CD14-positive monocyte (primary cell): ENCODE results near the gene BUB1B. TPM values are rescaled to one million over a fixed set of nuclear protein-coding genes. Genes with fewer than 3 reads are reported as not detected.

ENCODE experiments used
- DNase-seq, 3 donors: peaks; one replicate each; pipeline ENCODE4 v3.0.0-alpha.2; 2011 to 2022
- H2AFZ ChIP-seq: 2 replicates; pipeline ENCODE4 v1.6.0; 2012; ENCODE audit warnings: mild to moderate bottlenecking, low read depth, low read length, inconsistent platforms; ENCODE audit not compliant: insufficient read depth, poor library complexity, severe bottlenecking
- H3K27ac ChIP-seq, 2 donors: 1 replicate in 1 of 2; 2 replicates in 1 of 2; pipeline ENCODE4 v1.5.1; 2012 to 2013; ENCODE audit warnings: low read length in 2 of 2, control low read depth in 1 of 2, inconsistent platforms in 1 of 2, low read depth in 1 of 2, mild to moderate bottlenecking in 1 of 2
- H3K27me3 ChIP-seq, 2 donors: one replicate each; pipeline versions ENCODE4 v1.6.0 to v1.6.1; 2011 to 2013; ENCODE audit warnings: low read length in 2 of 2; ENCODE audit not compliant: control insufficient read depth in 2 of 2, insufficient read depth in 2 of 2
- H3K36me3 ChIP-seq, 2 donors: replicated peaks in 1 of 2; 1 replicate in 1 of 2; 2 replicates in 1 of 2; pipeline versions ENCODE4 v1.5.1 to v1.6.1; 2012 to 2013; ENCODE audit warnings: low read length in 2 of 2, control low read depth in 1 of 2, inconsistent platforms in 1 of 2, mild to moderate bottlenecking in 1 of 2; ENCODE audit not compliant: insufficient read depth in 2 of 2, control insufficient read depth in 1 of 2
- H3K4me1 ChIP-seq, 2 donors: 1 replicate in 1 of 2; 2 replicates in 1 of 2; pipeline versions ENCODE4 v1.5.1 to v1.6.1; 2012 to 2013; ENCODE audit warnings: low read length in 2 of 2, control low read depth in 1 of 2, inconsistent platforms in 1 of 2, mild to moderate bottlenecking in 1 of 2, moderate library complexity in 1 of 2; ENCODE audit not compliant: insufficient read depth in 2 of 2, control insufficient read depth in 1 of 2
- H3K4me2 ChIP-seq: replicated peaks from 2 replicates; pipeline ENCODE3; 2012; ENCODE audit warnings: low read length, moderate library complexity, mild to moderate bottlenecking; ENCODE audit not compliant: poor library complexity, severe bottlenecking; ENCODE audit errors: extremely low read depth
- H3K4me3 ChIP-seq, 3 experiments: fragments of 200-600 bp in 1 of 3; sonication (generic) in 1 of 3; replicated peaks in 1 of 3; 1 replicate in 2 of 3; 2 replicates in 1 of 3; pipeline ENCODE4 v1.5.1; 2011 to 2013; ENCODE audit warnings: low read length in 3 of 3, mild to moderate bottlenecking in 3 of 3, control low read depth in 2 of 3, low read depth in 2 of 3, inconsistent platforms in 1 of 3, moderate library complexity in 1 of 3
- H3K79me2 ChIP-seq: 2 replicates; pipeline ENCODE4 v1.6.0; 2012; ENCODE audit warnings: mild to moderate bottlenecking, control low read depth, inconsistent platforms, low read length, moderate library complexity; ENCODE audit not compliant: insufficient read depth
- H3K9ac ChIP-seq: 2 replicates; pipeline ENCODE4 v1.6.0; 2017; ENCODE audit warnings: low read length, mild to moderate bottlenecking; ENCODE audit not compliant: insufficient read depth, poor library complexity, severe bottlenecking
- H3K9me3 ChIP-seq, 2 donors: replicated peaks in 1 of 2; 1 replicate in 1 of 2; 2 replicates in 1 of 2; pipeline versions ENCODE4 v1.5.1 to v1.6.1; 2012 to 2013; ENCODE audit warnings: low read length in 2 of 2, control low read depth in 1 of 2; ENCODE audit not compliant: control insufficient read depth in 1 of 2, insufficient read depth in 1 of 2
- H4K20me1 ChIP-seq: 2 replicates; pipeline ENCODE4 v1.6.0; 2012; ENCODE audit warnings: mild to moderate bottlenecking, low read length, control low read depth, moderate library complexity; ENCODE audit not compliant: insufficient read depth
- H3K27ac Mint-ChIP-seq, 7 donors: one replicate each; pipeline ENCODE4 v1.8.0; 2020; ENCODE audit warnings: mild to moderate bottlenecking in 7 of 7, mixed read lengths in 7 of 7, moderate library complexity in 6 of 7, inconsistent platforms in 2 of 7
- H3K27me3 Mint-ChIP-seq, 3 donors: one replicate each; pipeline ENCODE4 v1.8.0; 2021 to 2022; ENCODE audit warnings: low read depth in 3 of 3, mild to moderate bottlenecking in 3 of 3, mixed read lengths in 3 of 3, moderate library complexity in 3 of 3, inconsistent platforms in 1 of 3
- H3K36me3 Mint-ChIP-seq, 2 donors: one replicate each; pipeline ENCODE4 v1.8.0; 2020; ENCODE audit warnings: mixed read lengths in 2 of 2, inconsistent platforms in 1 of 2, mild to moderate bottlenecking in 1 of 2
- H3K4me1 Mint-ChIP-seq: one replicate; pipeline ENCODE4 v1.8.0; 2020; ENCODE audit warnings: mild to moderate bottlenecking, mixed read lengths
- H3K4me3 Mint-ChIP-seq, 2 donors: one replicate each; pipeline ENCODE4 v1.8.0; 2020; ENCODE audit warnings: mild to moderate bottlenecking in 2 of 2, mixed read lengths in 2 of 2, moderate library complexity in 1 of 2
- H3K9me3 Mint-ChIP-seq, 7 donors: one replicate each; pipeline ENCODE4 v1.8.0; 2020 to 2022; ENCODE audit warnings: mixed read lengths in 7 of 7, mild to moderate bottlenecking in 6 of 7, moderate library complexity in 6 of 7, inconsistent platforms in 2 of 7
- WGBS: methylation state at CpG from one replicate; pipeline ENCODE4 v1.1.5; 2013; ENCODE audit warnings: missing lambda C conversion rate; ENCODE audit not compliant: insufficient coverage; 5-methylcytosine and 5-hydroxymethylcytosine counted together
- intact Hi-C, 2 donors: fragments of 100-400 bp; cut with micrococcal nuclease; formaldehyde crosslinking; loops; one replicate each; pipeline versions ENCODE4 v1.15.0 to v1.15.1; 2023
- polyA plus RNA-seq, 3 donors: library from polyadenylated mRNA; depleted of rRNA in 1 of 3; unstranded in 2 of 3; stranded (reverse) in 1 of 3; fragments of 300-500 nt in 2 of 3; fragments of >200 nt in 1 of 3; fragmentation: Illumina TruSeq in 2 of 3; gene quantifications; 1 replicate in 2 of 3; 2 replicates in 1 of 3; pipeline ENCODE4 v1.2.3, GENCODE V29; 2012 to 2021
- TF ChIP-seq, protein P1 (sequence below): fragments of 200-600 bp; IDR thresholded peaks from one replicate; pipeline ENCODE4 v1.8.0; 2022; ENCODE audit warnings: antibody characterized with exemption, mild to moderate bottlenecking

Gene BUB1B
- polyA plus RNA-seq, 3 donors = 0.01 to 0.51 TPM; not detected in 1

DNA sequence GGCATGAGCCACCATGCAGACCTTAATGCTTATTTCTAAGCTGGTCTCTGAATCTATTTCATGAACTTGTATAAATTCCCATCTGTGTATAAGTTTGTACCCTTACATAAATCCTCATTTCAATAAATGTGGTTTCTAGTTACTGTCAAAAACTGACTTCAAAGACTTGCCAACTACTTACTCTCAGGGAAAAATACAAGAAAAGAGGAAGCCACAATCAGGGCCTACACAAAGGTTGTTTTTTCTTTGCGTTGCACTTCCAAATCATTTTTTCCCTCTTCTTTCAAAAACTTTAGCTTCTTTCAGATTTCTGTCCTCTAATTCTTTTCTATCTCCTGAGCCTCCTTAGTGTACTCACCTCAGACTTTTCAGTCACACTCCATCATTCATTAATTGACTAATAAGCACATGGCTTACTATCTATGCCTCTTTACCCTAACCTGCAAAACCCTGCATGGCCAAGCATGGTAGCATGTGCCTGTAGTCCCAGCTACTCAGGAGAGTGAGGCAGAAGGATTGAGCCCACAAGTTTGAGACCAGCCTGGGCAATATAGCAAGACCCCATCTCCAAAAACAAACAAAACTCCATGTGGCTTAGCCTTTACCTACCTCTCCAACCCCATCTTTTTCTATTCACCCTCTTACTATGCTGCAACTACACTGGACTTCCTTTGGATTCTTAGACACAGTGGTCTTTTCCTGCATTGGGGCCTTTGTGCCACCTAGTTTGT lies 37.7 kb downstream of the BUB1B start:
- Mint-ChIP-seq H3K9me3 (no peaks in the 10 kb centered on the region), H3K36me3 (peaks cover 40 to 78% of the 10 kb centered on the region in 2 donors), H3K27ac (peak overlapping the region in 2 of 7 donors; percentile 55 to 73), H3K4me3 (no peak overlapping the region), H3K4me1 (peaks cover 2% of the 10 kb centered on the region), H3K27me3 (no peaks in the 10 kb centered on the region)
- Histone ChIP-seq H3K27me3 (no peaks in the 10 kb centered on the region), H4K20me1 (no peaks in the 10 kb centered on the region), H3K9ac (no peak overlapping the region), H2AFZ (no peak overlapping the region), H3K27ac (peak overlapping the region in 1 of 2 donors; percentile 1), H3K4me2 (no peak overlapping the region), H3K4me1 (no peaks in the 10 kb centered on the region), H3K79me2 (peaks cover 17% of the 10 kb centered on the region), H3K9me3 (no peaks in the 10 kb centered on the region), H3K36me3 (peaks cover 33 to 88% of the 10 kb centered on the region in 2 donors), H3K4me3 (no peak overlapping the region)
- no peak for DNase-seq
- intact Hi-C loops = no loop called here
- 80% methylated on average over 1 of the region's 1 CpG for WGBS
- TF ChIP-seq, protein P1, sequence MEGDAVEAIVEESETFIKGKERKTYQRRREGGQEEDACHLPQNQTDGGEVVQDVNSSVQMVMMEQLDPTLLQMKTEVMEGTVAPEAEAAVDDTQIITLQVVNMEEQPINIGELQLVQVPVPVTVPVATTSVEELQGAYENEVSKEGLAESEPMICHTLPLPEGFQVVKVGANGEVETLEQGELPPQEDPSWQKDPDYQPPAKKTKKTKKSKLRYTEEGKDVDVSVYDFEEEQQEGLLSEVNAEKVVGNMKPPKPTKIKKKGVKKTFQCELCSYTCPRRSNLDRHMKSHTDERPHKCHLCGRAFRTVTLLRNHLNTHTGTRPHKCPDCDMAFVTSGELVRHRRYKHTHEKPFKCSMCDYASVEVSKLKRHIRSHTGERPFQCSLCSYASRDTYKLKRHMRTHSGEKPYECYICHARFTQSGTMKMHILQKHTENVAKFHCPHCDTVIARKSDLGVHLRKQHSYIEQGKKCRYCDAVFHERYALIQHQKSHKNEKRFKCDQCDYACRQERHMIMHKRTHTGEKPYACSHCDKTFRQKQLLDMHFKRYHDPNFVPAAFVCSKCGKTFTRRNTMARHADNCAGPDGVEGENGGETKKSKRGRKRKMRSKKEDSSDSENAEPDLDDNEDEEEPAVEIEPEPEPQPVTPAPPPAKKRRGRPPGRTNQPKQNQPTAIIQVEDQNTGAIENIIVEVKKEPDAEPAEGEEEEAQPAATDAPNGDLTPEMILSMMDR = no peak

DNA sequence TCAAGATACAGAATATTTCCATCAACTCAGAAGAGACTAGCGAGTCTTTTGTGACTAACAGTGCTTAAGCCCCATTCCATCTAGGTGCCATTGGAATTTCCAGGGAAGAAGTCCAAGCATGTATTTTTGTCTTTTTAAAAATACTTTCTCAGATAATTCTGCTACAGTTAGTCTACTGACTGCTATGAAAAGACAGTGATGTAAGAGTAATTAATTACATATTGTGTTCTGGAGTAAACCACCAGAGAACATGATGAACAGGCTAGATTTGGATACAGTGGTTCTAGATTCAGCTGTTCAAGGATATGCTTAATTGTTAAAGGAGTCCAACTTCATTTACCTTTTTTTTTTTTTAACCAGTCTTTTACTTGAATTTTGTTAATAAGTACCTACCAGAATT lies 43.2 kb downstream of the BUB1B start:
- Histone ChIP-seq H3K27me3 (no peaks in the 10 kb centered on the region), H3K79me2 (no peaks in the 10 kb centered on the region), H4K20me1 (no peaks in the 10 kb centered on the region), H3K4me2 (no peak overlapping the region), H3K4me1 (no peaks in the 10 kb centered on the region), H3K9ac (no peak overlapping the region), H3K9me3 (no peaks in the 10 kb centered on the region), H3K27ac (no peak overlapping the region), H2AFZ (no peak overlapping the region), H3K4me3 (no peak overlapping the region), H3K36me3 (peaks cover 46 to 81% of the 10 kb centered on the region in 2 donors)
- no CpG with 5 or more reads among the region's 1 CpG for WGBS
- Mint-ChIP-seq H3K27me3 (peaks cover 0 to 2% (median 0%) of the 10 kb centered on the region in 3 donors), H3K27ac (no peak overlapping the region), H3K36me3 (peaks cover 41 to 80% of the 10 kb centered on the region in 2 donors), H3K9me3 (no peaks in the 10 kb centered on the region), H3K4me3 (no peak overlapping the region), H3K4me1 (no peaks in the 10 kb centered on the region)
- TF ChIP-seq, protein P1 = no peak
- intact Hi-C loops = no loop called here
- DNase-seq = no peak
